Cortex of kidney (tissue), 1 donor: ENCODE measurements around the gene CXCL17.
"Not testable (repeated sequence)": the region's sequence is repeated elsewhere in the genome, so short reads cannot be mapped to it uniquely, and the experiment has no call there.

ENCODE experiments used
- DNase-seq: peaks from one replicate; lab custom pipeline; 2025; lab: John Stamatoyannopoulos, UW

Gene CXCL17

GRCh38 chr19:42465827-42466280 is 23.1 kb upstream of the CXCL17 start:
- no peak for DNase-seq

DNA sequence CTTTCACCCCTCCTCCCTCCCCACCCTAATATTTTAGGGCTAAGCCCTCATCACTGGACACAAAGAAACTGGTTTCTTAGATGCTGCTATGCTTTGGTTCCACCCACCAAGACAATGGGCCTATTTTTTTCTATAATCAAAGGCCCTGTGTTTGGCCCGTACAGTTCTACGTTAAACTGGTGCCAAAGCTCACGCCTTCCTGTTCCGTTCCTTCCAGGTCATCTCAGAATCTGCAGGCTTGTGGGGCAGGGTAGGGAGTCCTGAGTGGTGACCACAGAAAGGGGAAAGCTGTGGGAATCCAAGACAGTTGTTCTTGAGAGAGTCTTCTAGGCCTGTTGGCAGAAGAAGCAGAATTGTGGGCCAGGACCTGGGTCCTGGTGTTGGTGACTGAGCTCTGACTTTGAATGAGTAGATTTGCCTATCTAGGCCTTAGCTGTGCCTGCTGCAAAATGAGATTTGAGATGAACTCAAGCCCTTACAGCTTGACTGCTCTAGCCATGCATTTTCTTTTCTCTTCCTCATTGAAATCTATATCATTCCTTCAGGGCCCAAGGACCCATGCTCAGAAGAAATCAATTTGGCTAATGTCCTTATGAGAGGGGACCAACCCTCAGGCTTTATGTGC is 19.1 kb upstream of the CXCL17 start:
- DNase-seq = no peak

- not testable (repeated sequence) for DNase-seq
Measured at GRCh38 chr19:42461231-42461630, 18.5 kb upstream of the CXCL17 start.

GRCh38 chr19:42459926-42460325 is 17.2 kb upstream of the CXCL17 start:
- DNase-seq = no peak

DNA sequence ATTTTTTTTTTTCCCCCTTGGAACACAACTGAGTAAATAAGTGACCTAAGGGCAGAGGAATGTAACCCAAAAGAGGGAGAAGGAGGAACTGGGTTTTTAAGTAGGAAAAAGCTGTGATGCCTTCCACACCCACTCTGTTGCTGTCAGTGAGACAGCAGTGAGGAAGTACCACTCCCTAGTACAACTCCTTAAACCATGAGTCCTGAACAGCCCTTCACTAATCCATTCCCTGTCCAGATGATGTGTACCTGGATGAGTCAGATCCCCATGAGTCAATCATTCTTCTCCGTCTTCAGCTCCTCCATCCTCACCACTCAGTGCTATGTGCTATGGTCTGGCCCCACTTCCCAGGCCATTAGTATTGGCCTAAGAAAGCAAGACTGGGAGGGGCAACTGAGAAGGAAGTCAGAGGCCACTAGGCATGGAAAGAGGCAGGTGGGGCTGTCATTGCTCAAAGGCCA is 12.9 kb upstream of the CXCL17 start:
- DNase-seq = no peak

DNA sequence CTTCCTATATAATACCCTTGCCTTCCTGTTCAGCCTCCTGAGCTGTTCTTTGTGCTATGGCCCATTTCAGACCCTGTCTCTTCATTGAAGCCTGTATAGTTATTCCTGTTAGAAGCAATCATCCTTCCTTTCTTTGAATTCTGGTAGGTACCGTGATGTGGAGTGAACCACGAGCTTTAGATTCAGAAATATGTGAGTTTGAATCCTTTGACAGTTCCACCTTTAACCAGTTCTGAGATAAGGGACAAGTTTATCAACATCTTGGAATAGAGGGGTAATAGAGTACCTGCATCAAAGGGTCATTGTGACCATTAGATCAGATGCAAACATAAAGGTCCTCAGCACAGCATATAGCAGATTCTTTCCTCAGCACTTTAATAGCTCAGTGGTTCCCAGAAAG is 12.3 kb upstream of the CXCL17 start:
- DNase-seq = no peak

- DNase-seq = no peak
Measured at GRCh38 chr19:42452590-42452989, 9.8 kb upstream of the CXCL17 start.

DNA sequence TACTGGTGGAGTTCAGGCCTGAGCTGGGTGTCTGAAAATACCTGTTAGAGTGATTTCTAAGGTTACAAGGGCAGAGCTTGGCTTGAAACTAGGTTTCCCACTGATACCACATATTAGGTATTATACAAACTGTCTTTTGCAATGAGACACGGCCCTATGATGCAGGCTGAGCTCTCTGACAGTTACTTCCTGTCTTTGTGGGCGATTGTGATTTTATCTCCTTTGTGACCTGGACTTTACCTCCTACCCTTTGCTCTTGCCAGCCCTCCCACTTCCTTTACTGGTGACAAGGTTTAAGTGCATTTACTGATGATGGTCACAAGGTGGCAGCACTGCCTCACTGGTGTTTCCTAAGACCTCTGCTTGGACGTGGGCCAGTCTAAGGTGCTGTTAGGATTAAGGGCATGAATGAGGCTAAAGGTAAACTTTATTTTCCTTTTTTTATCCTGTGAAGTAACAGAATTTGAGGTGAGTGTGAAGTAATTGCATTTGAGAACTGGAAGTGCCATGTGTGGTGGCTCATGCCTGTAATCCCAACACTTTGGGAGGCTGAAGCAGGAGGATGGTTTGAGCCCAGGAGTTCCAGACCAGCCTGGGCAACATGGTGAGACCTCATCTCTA is 7.7 kb upstream of the CXCL17 start:
- DNase-seq = no peak

DNA sequence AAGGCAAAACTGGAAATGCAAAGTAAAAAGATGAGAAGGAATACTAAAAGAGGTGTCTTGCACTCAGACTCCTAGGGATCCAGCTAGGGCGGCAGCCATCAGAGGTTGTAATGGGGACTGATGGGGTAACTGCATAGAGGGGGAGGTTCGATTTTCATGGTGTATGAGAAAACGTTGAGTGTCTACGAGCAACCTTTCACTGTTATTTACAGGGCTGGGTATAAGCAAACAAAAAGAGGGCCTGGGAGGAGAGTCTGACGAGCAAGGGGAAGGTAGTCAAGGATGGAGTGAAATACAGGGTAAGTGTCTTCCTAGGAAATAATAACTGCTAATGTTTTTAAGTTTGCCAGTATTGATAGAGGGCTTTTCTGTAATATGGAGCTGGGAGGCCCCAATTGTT is 5.6 kb upstream of the CXCL17 start:
- DNase-seq = not testable (repeated sequence)

- DNase-seq = no peak
Measured at GRCh38 chr19:42445948-42446347, 3.2 kb upstream of the CXCL17 start.

DNA sequence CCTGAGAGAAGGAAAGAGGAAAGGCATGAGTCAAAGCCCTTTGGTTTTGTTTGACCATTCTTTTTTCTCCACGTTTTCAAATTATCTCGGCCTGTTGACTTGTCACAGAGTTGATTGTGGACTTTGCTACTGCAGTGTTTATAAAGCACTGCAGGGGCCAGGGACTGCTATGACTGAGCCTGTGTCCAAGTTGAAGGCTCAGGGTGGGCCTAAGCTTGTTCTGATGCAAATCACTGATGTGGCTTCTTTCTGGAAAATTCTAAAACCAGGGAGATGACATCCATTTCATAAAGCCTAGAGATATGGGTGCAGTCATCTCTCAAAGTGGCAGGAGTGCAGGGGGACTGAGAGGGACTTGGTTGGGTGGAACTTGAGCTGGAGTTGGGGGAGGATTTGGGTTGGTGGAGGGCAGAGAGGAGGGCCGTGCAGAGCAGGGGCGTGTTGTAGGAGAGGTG is 1.2 kb upstream of the CXCL17 start:
- DNase-seq = no peak

GRCh38 chr19:42441049-42441445 is 1.7 kb downstream of the CXCL17 start:
- no peak for DNase-seq

- no peak for DNase-seq
Measured at GRCh38 chr19:42440357-42441048, 2.2 kb downstream of the CXCL17 start.

GRCh38 chr19:42436006-42436405 is 6.7 kb downstream of the CXCL17 start:
- DNase-seq = no peak

- no peak for DNase-seq
Measured at GRCh38 chr19:42435316-42435715, 7.4 kb downstream of the CXCL17 start.

- DNase-seq = no peak
Measured at GRCh38 chr19:42433503-42434260, 9.1 kb downstream of the CXCL17 start.

DNA sequence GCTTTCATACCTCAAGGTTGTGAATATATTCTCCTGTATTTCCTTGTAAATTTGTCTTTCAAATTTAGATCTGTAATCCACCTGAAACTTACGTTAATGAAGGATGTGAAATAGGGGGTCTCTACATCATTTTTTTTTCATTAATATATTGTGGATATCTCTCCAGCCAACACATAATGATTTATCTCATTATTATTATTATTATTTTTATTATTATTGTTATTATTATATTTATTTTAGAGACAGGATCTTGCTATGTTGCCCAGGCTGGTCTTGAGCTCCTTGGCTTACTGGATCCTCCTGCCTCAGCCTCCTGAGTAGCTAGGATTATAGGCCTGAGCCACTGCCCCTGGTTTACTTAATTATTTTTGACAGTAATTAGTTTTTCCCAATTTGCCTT is 11.3 kb downstream of the CXCL17 start:
- DNase-seq = no peak

DNA sequence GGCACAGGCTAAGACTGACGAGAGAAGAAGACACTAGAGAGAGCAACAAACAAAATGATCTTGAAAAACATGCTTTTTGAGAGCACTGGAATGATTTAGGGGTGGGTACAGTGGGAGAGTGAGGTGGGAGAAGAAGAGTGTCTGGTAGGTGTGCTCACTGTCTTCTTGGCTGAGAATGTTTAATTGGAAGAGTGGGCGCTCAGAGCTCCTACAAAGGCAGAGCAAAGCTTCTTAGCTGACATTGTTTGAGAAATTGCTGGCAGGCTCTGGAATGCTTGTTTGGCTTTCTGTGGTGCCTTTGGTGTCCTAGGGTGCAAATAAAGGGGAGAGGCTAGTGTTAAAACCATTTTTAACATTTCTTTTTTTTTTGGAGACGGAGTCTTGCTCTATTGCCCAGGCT is 14.1 kb downstream of the CXCL17 start:
- no peak for DNase-seq

- no peak for DNase-seq
Measured at GRCh38 chr19:42427313-42427712, 15.4 kb downstream of the CXCL17 start, which contains the start of gene LIPE. Gene LIPE (minus strand): TSS chr19:42427388. CDS start chr19:42427149, 239 bp downstream.

DNA sequence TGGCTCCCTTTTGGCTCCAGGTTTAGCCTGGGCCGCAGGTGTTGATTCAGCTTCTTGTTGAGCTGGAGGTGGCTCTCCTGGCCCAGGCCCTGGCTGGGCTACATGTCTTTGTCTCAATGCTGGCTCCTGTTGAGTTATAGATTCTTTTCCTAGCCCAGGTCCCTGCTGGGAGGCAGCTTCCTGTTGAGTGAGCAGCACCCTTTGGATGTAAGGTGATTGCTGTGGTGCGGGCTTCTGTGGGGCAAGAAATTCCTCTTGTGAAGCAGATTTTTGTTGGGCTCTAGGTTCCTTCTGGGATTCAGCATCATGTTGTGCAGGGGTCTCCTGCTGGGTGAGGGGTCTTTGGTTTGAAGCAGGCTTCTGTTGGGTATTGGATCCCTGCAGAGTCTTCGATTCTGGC is 16.1 kb downstream of the CXCL17 start:
- DNase-seq = no peak

- DNase-seq = no peak
Measured at GRCh38 chr19:42424712-42425131, 18.0 kb downstream of the CXCL17 start.

- DNase-seq = no peak
Measured at GRCh38 chr19:42424345-42424707, 18.4 kb downstream of the CXCL17 start.
